Measurements from ENCODE around the gene DOK3. TPM values are rescaled to one million over a fixed set of nuclear protein-coding genes. Genes with fewer than 3 reads are reported as not detected.

The DOK3 gene
- total RNA-seq, 1 experiment from 2014 or later, result 12.4 TPM

DNA sequence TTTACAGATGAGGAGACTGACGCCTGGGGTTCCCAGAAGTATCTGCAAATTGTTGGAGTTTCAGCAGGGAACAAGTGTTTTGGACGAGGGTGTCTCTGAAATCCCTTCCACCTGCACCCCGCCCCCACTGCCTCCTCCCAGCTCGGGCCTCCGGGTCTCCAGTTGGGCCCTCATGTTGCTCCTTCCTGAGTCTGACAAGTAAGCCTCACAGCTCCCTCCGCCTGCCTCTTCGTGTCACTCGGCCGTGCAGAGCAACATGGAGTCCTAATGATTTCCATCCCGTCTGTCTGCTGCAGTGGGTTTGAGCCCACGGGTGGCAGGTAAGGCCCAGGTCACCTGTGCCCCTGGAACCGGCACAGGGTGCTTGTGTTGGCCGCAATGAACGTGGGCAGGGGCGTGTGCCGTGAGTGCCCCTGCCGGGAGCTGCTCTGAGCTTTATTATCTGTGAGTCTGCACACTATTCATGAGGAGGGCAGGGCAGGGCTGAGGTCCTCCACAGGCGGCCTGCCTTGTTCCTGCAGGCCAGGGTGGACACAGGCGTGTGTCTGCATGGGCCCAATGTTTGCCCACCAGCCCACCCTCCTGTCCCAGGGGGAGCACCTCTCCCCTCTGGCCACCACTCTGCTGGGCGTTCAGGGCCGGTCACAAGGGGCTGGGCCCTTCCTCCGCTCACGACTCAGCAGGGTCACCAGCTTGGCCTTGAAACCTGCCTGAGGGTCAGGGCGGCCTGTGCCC is 6.1 kb downstream of the DOK3 start:
- intact Hi-C loops (cut with micrococcal nuclease; ENCODE audit: unreplicated experiment), result no loop called here
- POLR2A ChIA-PET, result no interaction called here

DNA sequence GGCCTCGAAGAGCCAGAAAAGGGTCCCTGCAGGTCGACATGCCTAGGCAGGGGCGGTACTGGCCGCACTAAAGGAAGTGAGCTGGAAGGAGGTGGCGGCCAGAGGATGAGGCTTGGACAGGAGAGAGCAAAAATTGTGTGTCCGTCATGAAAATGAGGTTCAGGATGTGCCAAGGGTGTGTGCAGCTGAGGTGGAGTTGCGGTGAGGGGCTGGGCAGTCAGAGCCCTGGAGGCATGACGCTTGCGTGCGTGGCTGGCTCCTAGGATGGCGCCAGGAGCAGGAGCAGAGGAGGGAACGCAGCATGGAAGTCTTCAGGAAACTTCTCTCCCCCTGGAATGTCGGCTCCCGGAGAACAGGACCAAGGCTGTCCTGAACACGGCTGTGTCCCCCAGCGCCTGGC is 6.7 kb downstream of the DOK3 start:
- intact Hi-C loops (cut with micrococcal nuclease; ENCODE audit: unreplicated experiment), result no loop called here
- TF ChIP-seq SIN3A (IDR thresholded peaks at IDR 0.05; ENCODE audit: borderline replicate concordance, insufficient read depth, low read depth, low read length), result no peak
- TF ChIP-seq, protein P1, sequence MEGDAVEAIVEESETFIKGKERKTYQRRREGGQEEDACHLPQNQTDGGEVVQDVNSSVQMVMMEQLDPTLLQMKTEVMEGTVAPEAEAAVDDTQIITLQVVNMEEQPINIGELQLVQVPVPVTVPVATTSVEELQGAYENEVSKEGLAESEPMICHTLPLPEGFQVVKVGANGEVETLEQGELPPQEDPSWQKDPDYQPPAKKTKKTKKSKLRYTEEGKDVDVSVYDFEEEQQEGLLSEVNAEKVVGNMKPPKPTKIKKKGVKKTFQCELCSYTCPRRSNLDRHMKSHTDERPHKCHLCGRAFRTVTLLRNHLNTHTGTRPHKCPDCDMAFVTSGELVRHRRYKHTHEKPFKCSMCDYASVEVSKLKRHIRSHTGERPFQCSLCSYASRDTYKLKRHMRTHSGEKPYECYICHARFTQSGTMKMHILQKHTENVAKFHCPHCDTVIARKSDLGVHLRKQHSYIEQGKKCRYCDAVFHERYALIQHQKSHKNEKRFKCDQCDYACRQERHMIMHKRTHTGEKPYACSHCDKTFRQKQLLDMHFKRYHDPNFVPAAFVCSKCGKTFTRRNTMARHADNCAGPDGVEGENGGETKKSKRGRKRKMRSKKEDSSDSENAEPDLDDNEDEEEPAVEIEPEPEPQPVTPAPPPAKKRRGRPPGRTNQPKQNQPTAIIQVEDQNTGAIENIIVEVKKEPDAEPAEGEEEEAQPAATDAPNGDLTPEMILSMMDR (IDR thresholded peaks at IDR 0.05), result no peak
- TF ChIP-seq, protein P2, sequence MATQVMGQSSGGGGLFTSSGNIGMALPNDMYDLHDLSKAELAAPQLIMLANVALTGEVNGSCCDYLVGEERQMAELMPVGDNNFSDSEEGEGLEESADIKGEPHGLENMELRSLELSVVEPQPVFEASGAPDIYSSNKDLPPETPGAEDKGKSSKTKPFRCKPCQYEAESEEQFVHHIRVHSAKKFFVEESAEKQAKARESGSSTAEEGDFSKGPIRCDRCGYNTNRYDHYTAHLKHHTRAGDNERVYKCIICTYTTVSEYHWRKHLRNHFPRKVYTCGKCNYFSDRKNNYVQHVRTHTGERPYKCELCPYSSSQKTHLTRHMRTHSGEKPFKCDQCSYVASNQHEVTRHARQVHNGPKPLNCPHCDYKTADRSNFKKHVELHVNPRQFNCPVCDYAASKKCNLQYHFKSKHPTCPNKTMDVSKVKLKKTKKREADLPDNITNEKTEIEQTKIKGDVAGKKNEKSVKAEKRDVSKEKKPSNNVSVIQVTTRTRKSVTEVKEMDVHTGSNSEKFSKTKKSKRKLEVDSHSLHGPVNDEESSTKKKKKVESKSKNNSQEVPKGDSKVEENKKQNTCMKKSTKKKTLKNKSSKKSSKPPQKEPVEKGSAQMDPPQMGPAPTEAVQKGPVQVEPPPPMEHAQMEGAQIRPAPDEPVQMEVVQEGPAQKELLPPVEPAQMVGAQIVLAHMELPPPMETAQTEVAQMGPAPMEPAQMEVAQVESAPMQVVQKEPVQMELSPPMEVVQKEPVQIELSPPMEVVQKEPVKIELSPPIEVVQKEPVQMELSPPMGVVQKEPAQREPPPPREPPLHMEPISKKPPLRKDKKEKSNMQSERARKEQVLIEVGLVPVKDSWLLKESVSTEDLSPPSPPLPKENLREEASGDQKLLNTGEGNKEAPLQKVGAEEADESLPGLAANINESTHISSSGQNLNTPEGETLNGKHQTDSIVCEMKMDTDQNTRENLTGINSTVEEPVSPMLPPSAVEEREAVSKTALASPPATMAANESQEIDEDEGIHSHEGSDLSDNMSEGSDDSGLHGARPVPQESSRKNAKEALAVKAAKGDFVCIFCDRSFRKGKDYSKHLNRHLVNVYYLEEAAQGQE (IDR thresholded peaks at IDR 0.05; ENCODE audit: insufficient read depth in 1 of 2, low read depth in 2 of 2, low read length in 1 of 2), result no peak
- TF ChIP-seq TCF7L2 (IDR thresholded peaks at IDR 0.05; ENCODE audit: low read depth, low read length), result no peak
- no peak for TF ChIP-seq POLR2AphosphoS5 (IDR thresholded peaks at IDR 0.05; ENCODE audit: low read depth, low read length)

More for the DNA sequence above, 6.1 kb downstream of the DOK3 start:
- no peaks in the 10 kb centered on the region for H3K9me3 ChIP-seq (ENCODE audit: control insufficient read depth, insufficient read depth, low read depth, low read length)
- no peak for DNase-seq (ENCODE audit: low read depth, low spot score)
- no peaks in the 10 kb centered on the region for H3K36me3 ChIP-seq (ENCODE audit: control insufficient read depth, insufficient read depth, low read length)
- CTCF ChIA-PET, result interaction anchor here (0.7 kb wide), 1 partner anchor 126 kb away, joined by 4 read pairs; no protein-coding TSS in a partner anchor
- H3K27me3 ChIP-seq (ENCODE audit: control insufficient read depth, insufficient read depth, low read length), result no peaks in the 10 kb centered on the region
- H3K4me1 ChIP-seq (ENCODE audit: control insufficient read depth, insufficient read depth, low read length), result peaks cover 3% of the 10 kb centered on the region; the same call in 1 of the 2 replicates
- no peak for ATAC-seq
- TF ChIP-seq, protein P2 (IDR thresholded peaks at IDR 0.05; ENCODE audit: insufficient read depth in 1 of 2, low read depth in 2 of 2, low read length in 1 of 2), result no peak
- no peak for TF ChIP-seq SIN3A (IDR thresholded peaks at IDR 0.05; ENCODE audit: borderline replicate concordance, insufficient read depth, low read depth, low read length)
- TF ChIP-seq TCF7L2 (IDR thresholded peaks at IDR 0.05; ENCODE audit: low read depth, low read length), result no peak
- TF ChIP-seq, protein P1 (IDR thresholded peaks at IDR 0.05), result no peak
- no peak for TF ChIP-seq POLR2AphosphoS5 (IDR thresholded peaks at IDR 0.05; ENCODE audit: low read depth, low read length)
- in situ Hi-C loops (cut with HindIII; ENCODE audit: low pct_unique_long_range_greater_than_20kb, low sequenced_read_pairs), result no loop called here
- H3K27ac ChIP-seq (ENCODE audit: low read length), result no peak overlapping the region
- no TSS peak for BruUV-seq (replicated peaks)
- no peak overlapping the region for H3K4me3 ChIP-seq (ENCODE audit: low read depth in 2 of 2, low read length in 2 of 2)

More for the DNA sequence above, 6.7 kb downstream of the DOK3 start:
- in situ Hi-C loops (cut with HindIII; ENCODE audit: low pct_unique_long_range_greater_than_20kb, low sequenced_read_pairs), result no loop called here
- ATAC-seq (no peak), DNase-seq (ENCODE audit: low read depth, low spot score) (no peak)
- ChIA-PET CTCF (interaction anchor here (0.7 kb wide), 1 partner anchor 125 kb away, joined by 4 read pairs; no protein-coding TSS in a partner anchor), POLR2A (no interaction called here)
- H3K27ac ChIP-seq (ENCODE audit: low read length), result no peak overlapping the region
- H3K4me1 ChIP-seq (ENCODE audit: control insufficient read depth, insufficient read depth, low read length), result peaks cover 3% of the 10 kb centered on the region; the same call in 1 of the 2 replicates
- no peaks in the 10 kb centered on the region for H3K36me3 ChIP-seq (ENCODE audit: control insufficient read depth, insufficient read depth, low read length)
- no peaks in the 10 kb centered on the region for H3K27me3 ChIP-seq (ENCODE audit: control insufficient read depth, insufficient read depth, low read length)
- no TSS peak for BruUV-seq (replicated peaks)
- no peak overlapping the region for H3K4me3 ChIP-seq (ENCODE audit: low read depth in 2 of 2, low read length in 2 of 2)
- H3K9me3 ChIP-seq (ENCODE audit: control insufficient read depth, insufficient read depth, low read depth, low read length), result no peaks in the 10 kb centered on the region
